NCI-H460 (cell line): ENCODE results near the gene GNGT2. TPM values are rescaled to one million over a fixed set of nuclear protein-coding genes. Genes with fewer than 3 reads are reported as not detected.
"Not testable (repeated sequence)": the region's sequence is repeated elsewhere in the genome, so short reads cannot be mapped to it uniquely, and the experiment has no call there.

ENCODE experiments used
- DNase-seq: peaks from one replicate; pipeline ENCODE4 v3.0.0-alpha.2; 2016; ENCODE audit warnings: low read depth; ENCODE audit errors: extremely low read depth
- total RNA-seq: library from RNA; depleted of rRNA; stranded (reverse); fragments of >200 nt; shearing (Covaris generic); gene quantifications from 2 replicates; pipeline ENCODE4 v1.2.3, GENCODE V29; 2014

The GNGT2 gene
- total RNA-seq, 1 experiment from 2014 or later = not detected

DNA sequence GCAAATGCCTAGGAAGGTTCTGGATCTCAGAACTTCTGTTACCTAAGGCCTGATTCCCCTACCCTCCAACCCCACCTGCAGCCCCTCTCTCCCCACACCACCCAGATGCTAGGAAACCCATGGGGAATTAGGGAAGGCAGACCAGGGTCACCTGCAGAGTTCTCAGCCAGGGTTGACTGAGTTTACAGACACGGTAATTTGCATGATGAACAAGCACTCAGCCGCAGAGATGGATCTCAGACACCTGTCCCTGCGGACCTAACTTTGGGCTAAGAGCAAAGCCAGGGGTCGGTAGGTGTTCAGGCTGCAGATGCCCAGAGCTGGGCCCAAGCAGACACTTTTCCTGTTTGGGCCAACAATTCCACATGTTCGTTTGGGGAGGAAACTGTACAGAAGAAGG lies 3.0 kb upstream of the GNGT2 start:
- DNase-seq = no peak

DNA sequence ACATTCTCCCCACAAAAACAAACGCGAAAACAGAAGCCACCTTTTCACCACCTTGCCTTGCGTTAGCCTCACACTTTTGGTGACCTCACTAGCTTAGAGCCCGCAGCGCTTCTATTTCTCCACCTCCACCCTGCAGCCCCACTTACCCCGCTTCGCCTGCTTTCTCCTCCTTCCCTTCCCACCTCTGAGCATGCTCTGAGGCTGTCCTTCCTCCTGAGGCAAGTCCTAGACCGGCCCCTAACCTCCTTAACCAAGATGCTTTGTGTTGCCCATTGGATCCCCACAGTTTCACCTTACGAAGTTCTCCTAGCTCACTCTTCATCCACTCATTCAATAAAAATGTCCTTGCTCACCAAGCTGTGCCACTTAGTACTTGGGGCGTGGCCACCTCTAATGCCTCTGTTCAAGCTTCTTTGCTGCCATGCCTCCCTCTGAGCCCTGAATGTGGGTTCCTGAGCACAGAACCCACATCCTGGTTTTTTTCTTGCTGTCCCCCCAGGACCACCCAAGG lies 1.3 kb downstream of the GNGT2 start:
- no peak for DNase-seq

DNA sequence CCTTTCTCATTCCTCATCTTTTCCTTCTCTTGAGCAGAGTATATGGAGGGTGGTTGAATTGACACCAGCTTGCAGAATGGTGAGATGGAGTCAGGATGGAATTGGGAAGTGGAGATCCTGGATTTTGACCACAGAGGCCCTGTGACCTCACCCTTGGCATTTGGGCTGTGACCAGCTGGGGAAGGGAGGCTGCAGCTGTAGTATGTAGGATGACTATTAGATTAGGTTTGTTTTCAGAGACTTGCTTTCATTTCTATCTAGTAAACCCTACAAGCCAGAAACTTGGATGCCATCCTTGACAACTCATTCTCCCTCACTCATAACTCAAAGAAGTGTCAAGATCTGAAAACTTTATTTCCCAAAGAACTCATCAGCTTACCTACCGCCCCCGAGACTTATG lies 5.9 kb downstream of the GNGT2 start:
- DNase-seq = no peak

- no peak for DNase-seq
Observed at GRCh38 chr17:49203796-49204195, 6.6 kb downstream of the GNGT2 start.

DNA sequence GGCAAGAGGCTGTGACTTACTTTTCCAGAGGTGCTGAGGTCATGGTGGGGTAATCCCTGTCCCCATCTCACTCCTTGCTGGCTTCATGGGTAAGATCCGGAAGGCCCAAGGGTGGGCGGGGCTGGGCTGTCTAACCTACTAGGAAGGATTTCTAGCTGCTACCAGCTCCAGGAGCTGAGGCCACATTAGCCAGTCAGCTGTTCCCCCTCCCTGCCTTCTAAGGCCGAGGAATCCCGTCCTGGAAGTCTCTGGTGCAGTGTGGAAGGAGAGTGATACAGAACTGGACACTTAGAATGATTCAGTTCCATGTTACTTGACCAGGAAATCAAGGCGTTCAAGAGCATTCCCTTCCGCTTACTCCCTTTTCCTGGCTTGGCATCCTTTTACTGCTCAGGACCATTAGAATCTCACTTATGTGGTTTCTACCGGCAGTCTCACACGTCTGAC lies 8.9 kb downstream of the GNGT2 start:
- no peak for DNase-seq

DNA sequence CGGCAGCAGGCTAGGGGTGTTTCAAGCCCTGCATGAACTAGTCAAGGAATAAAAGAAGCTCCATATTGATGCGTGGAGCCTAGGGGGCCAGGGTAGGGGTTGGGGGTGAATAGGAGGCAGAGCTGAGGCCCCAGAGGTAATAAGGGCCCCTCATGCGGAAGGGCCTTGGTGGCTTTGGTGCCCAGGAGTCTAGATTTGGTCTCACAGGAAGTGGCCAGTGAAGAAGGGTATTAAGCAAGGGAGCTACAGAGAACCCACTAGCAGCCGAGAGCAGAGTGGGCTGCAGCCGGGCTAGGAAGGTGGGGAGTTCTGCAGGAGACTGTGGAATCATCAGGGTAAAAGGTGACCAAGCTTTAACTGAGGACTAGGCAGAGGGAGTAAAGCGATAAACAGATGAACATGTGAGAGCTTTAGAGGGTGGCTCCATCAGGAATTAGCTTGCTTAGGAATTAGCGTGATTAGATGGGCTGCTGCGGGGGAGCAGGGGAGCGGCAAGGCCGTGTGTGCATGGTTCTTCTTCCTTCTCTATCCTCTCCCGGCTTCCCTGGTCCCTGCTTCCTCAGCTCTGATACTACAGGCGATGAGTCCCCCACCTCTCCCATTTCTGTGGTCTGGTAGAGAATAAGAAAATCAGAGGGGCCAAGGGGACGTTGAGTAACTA lies 9.8 kb downstream of the GNGT2 start:
- DNase-seq = no peak

DNA sequence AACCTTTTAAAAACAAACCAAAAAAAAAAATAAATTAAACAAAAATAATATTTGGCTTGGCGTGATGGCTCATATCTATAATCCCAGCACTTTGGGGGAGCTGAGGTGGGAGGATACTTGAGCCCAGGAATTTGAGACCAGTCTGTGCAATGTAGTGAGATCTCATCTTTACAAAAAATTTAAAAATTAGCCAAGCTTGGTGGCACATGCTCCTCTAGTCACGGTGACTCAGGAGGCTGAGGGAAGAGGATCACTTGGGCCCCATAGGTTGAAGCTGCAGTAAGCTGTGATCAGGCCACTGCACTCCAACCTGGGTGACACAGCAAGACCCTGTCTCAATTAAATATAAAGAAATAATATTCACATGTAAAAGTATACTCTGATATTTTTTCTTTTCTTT lies 12.2 kb downstream of the GNGT2 start:
- DNase-seq = no peak

- no peak for DNase-seq
Observed at GRCh38 chr17:49197346-49197998, 12.9 kb downstream of the GNGT2 start.

DNA sequence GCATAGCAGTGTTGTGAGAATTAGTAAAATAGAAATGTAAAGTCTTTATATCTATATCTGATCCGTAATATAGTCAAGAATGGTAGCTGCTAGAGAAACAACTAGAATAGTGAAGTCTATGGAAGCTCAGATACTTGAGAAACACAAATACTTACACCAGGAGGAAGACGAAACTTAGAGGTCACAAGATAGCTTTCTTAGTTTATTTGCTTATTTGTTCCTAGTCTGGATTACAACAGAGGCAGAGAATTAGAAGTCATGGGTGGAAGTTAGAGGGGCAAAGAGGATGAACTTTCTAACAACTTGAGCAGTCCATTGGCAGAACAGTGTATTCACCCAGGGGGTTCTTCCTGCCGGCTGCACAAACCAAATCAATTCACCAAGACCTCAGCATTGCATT lies 13.9 kb downstream of the GNGT2 start:
- DNase-seq = no peak

DNA sequence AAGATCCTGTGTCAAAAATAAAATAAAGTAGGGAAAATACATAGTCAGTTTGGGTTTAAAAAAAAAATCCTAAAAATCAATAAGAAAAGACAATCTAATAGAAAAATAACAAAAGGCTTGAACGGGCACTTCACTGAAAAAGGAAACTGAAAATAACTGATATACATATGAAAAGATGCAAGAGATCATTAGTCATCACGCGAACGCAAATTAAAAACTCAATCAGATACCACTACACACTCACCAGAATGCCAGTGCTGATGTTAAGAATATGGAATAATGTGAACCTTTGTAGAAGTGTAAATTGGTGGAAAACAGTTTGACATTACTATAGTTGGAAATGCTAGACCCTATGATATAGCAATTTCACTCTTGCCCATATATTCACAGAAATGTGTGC lies 14.6 kb downstream of the GNGT2 start:
- no peak for DNase-seq

GRCh38 chr17:49194297-49194607 lies 16.1 kb downstream of the GNGT2 start:
- no peak for DNase-seq

GRCh38 chr17:49193513-49194296 lies 16.7 kb downstream of the GNGT2 start:
- no peak for DNase-seq

DNA sequence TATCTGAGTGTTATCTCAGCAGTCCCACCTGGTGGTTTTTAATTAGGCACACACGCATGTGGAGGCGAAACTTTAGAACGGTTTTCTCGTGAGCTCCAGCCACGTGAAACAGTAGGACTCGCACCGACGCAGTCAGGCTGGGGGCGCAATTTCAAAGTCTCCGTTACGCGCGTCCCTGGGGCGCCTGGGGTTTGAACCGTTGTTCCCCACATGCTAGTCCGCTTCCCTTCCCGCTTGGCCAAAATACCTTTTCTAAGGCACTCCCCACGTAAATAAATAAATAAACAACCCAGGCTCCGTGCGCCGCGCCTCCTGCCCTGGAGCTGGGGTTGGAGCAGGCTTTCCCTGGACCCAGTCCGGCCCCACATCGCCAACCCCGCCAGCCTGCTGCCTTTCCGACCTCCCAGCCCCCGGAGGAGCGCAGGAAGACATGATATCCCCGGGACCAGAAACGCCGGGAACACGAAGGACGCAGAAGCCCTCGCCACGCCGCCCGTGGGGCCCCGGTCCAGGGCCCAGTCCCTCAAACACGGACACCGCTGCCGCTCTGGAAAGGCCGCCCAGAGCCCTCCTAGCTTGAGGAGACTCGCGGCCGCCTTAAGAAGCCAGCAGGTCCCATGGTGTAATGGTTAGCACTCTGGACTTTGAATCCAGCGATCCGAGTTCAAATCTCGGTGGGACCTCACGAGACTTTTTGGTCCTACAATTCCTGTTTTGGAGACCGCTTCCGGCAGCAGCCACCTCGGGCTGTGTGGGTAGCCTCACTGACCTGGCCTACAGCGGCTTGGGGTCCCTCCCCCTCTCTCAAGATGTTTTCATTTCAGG lies 18.2 kb downstream of the GNGT2 start:
- peak; percentile 94 for DNase-seq

DNA sequence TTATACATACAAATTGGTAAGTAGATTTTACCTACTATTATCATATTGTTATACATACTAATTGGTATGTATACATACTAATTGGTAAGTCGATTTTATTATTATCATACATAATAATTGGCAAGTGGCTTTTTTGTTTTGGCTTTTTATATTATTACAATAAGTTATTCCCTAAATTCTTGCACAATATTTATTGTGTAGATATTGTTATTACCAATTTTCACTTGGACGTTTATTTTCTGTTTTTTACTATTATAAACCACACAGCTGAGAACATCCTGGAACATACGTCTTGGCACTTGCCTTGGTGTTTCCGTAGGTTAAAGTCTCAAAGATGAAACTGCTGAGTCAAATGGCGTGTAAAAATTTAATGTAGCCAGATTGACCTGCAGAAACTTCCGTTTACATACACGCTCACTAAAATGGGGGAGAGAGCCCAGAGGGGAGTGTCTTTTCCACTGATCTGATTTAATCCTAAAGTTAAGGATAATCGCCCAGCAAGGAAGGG lies 18.9 kb downstream of the GNGT2 start:
- DNase-seq = no peak

DNA sequence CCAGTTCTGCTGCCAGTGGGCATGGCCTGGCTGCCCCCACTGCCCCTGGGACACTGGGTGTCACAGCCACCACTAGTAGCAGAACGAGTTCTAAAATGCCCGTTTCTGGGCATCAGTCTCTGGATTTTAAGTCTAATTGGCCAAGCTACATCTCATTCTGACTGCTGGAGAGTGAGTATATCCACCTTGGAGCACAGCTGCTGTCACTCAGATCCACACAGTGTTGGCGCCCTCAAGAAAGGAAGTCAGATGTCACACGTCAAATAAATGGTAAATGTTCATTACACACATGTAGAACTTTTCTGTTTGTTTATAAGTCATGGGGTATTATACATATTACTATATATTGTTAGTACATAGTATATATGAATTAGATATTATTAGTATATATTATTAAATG lies 19.4 kb downstream of the GNGT2 start:
- DNase-seq = no peak

- no peak for DNase-seq
Observed at GRCh38 chr17:49187301-49187700, 23.1 kb downstream of the GNGT2 start.

GRCh38 chr17:49185381-49185780 lies 25.0 kb downstream of the GNGT2 start:
- not testable (repeated sequence) for DNase-seq

GRCh38 chr17:49184522-49184921 lies 25.9 kb downstream of the GNGT2 start:
- DNase-seq = not testable (repeated sequence)

DNA sequence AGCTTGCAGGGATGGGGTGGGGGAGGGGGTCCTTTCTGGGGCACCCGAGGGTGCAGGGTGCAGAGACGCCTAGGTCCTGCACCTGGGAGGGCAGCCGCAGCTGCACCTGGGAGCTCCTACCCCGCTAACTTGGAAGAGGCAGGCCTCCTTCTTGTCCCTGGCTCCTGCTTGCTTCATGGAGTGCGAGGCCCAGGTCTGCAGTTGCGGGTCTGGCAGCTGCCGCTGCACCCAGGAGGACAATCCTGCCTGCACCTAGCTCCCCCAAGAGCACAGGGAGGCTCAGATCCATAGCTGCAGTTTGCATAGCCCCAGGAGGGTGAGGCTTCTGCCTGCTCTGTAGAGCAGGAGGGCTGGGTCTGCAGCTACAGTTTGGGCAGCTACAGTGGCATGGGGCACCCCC lies 26.6 kb downstream of the GNGT2 start:
- DNase-seq = no peak

DNA sequence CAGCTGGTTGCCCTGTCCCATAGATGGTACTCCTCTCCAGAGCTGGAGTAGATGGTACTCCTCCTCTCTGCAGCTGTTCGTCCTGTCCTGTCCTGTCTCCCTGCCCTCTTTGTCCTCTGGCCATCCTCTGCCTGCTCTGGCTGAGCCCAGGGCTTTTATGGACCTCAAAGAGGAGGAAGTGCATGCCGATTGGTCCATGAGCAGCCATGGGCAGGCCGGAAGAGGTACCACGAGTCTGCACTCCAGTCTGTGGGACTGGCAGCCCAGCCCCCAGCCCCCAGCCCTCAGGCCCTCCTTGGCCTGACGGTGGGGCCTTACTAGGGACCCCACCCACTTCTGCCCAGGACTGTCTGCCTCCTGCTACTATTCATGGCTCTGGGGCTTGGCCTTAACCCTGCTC lies 27.0 kb downstream of the GNGT2 start:
- DNase-seq = no peak
